IMR-90 (cell line): Measurements from ENCODE around the gene TRPV3. TPM values are rescaled to one million over a fixed set of nuclear protein-coding genes. Genes with fewer than 3 reads are reported as not detected.

Experiments used
- ATAC-seq: fragments of 200-7000 bp; cut with Tn5 transposase; 2 replicates; pipeline ENCODE4 v1.9.1; 2020; ENCODE audit warnings: low read depth, mild to moderate bottlenecking, moderate library complexity
- BruUV-seq: library from RNA; stranded (reverse); fragments of 400-500 nt; replicated peaks from 2 replicates; lab custom pipeline; 2021; lab: Mats Ljungman, UMichigan
- CTCF ChIA-PET: fragments of 300-600 bp; formaldehyde crosslinking; extraction: SDS; loops from one replicate; lab custom pipeline; 2021; ENCODE audit warnings: antibody characterized with exemption; lab: Yijun Ruan, JAX
- POLR2A ChIA-PET: fragments of 300-600 bp; sonication (Branson Sonifier 250); formaldehyde crosslinking; loops from one replicate; lab custom pipeline; 2022; ENCODE audit warnings: antibody characterized with exemption; ENCODE audit not compliant: unreplicated experiment; lab: Charles Lee
- DNase-seq: peaks from one replicate; pipeline ENCODE4 v3.0.0; 2013
- H2AFZ ChIP-seq: replicated peaks from 2 replicates; pipeline ENCODE3; 2013; ENCODE audit warnings: low read length, mild to moderate bottlenecking; ENCODE audit not compliant: poor library complexity
- H2AK5ac ChIP-seq: 2 replicates; pipeline ENCODE4 v1.6.1; 2013; ENCODE audit warnings: low read depth, low read length, inconsistent platforms
- H2AK9ac ChIP-seq: replicated peaks from 2 replicates; pipeline ENCODE3; 2013; ENCODE audit warnings: mild to moderate bottlenecking, low read depth, low read length, moderate library complexity; ENCODE audit not compliant: poor library complexity
- H2BK120ac ChIP-seq: 2 replicates; pipeline ENCODE4 v1.6.1; 2013; ENCODE audit warnings: low read depth, low read length, inconsistent platforms
- H2BK15ac ChIP-seq: 3 replicates; pipeline ENCODE4 v1.6.1; 2013; ENCODE audit warnings: low read depth, low read length, inconsistent platforms
- H2BK20ac ChIP-seq: 2 replicates; pipeline ENCODE4 v1.6.1; 2013; ENCODE audit warnings: low read depth, mild to moderate bottlenecking, inconsistent platforms, low read length, moderate library complexity
- H2BK5ac ChIP-seq: 2 replicates; pipeline ENCODE4 v1.6.1; 2013; ENCODE audit warnings: mild to moderate bottlenecking, low read depth, low read length, inconsistent platforms; ENCODE audit not compliant: poor library complexity, severe bottlenecking
- H3K14ac ChIP-seq: replicated peaks from 2 replicates; pipeline ENCODE4 v1.6.1; 2013; ENCODE audit warnings: low read depth, low read length, inconsistent platforms
- H3K18ac ChIP-seq: 2 replicates; pipeline ENCODE4 v1.6.1; 2013; ENCODE audit warnings: low read depth, low read length, control low read depth
- H3K23ac ChIP-seq: 2 replicates; pipeline ENCODE4 v1.6.1; 2013; ENCODE audit warnings: low read depth, low read length, inconsistent platforms
- H3K27ac ChIP-seq: 2 replicates; pipeline ENCODE4 v1.5.1; 2013; ENCODE audit warnings: mild to moderate bottlenecking, control low read depth, low read length; ENCODE audit not compliant: insufficient read depth
- H3K27me3 ChIP-seq: 2 replicates; pipeline ENCODE4 v1.6.1; 2013; ENCODE audit warnings: low read length; ENCODE audit not compliant: control insufficient read depth, insufficient read depth
- H3K36me3 ChIP-seq: 2 replicates; pipeline ENCODE4 v1.6.1; 2013; ENCODE audit warnings: low read length, mixed read lengths; ENCODE audit not compliant: control insufficient read depth, insufficient read depth
- H3K4ac ChIP-seq: 2 replicates; pipeline ENCODE4 v1.6.1; 2013; ENCODE audit warnings: low read depth, low read length, inconsistent platforms
- H3K4me1 ChIP-seq: 2 replicates; pipeline ENCODE4 v1.6.1; 2013; ENCODE audit warnings: low read length, mixed read lengths; ENCODE audit not compliant: control insufficient read depth, insufficient read depth
- H3K4me2 ChIP-seq: 2 replicates; pipeline ENCODE4 v1.6.1; 2013; ENCODE audit warnings: low read depth, mild to moderate bottlenecking, control low read depth, low read length, moderate library complexity
- H3K4me3 ChIP-seq: 2 replicates; pipeline ENCODE4 v1.5.1; 2013; ENCODE audit warnings: low read depth, mild to moderate bottlenecking, control low read depth, low read length, moderate library complexity; ENCODE audit not compliant: insufficient read depth
- H3K56ac ChIP-seq: 2 replicates; pipeline ENCODE4 v1.6.1; 2013; ENCODE audit warnings: low read length, inconsistent platforms; ENCODE audit not compliant: insufficient read depth; ENCODE audit errors: extremely low read depth
- H3K79me1 ChIP-seq, 2 experiments: 2 replicates each; pipeline ENCODE4 v1.6.1; 2013; ENCODE audit warnings: low read length in 2 of 2, inconsistent platforms in 1 of 2, low read depth in 1 of 2
- H3K9ac ChIP-seq: 2 replicates; pipeline ENCODE4 v1.6.1; 2013; ENCODE audit warnings: low read depth, low read length, control low read depth
- H3K9me1 ChIP-seq: 2 replicates; pipeline ENCODE4 v1.6.1; 2013; ENCODE audit warnings: low read length, inconsistent platforms; ENCODE audit not compliant: insufficient read depth
- H3K9me3 ChIP-seq: 2 replicates; pipeline ENCODE4 v1.6.1; 2013; ENCODE audit warnings: low read length; ENCODE audit not compliant: control insufficient read depth, insufficient read depth
- H4K20me1 ChIP-seq: 2 replicates; pipeline ENCODE4 v1.6.1; 2013; ENCODE audit warnings: low read length, inconsistent platforms; ENCODE audit not compliant: insufficient read depth
- H4K5ac ChIP-seq: 2 replicates; pipeline ENCODE4 v1.6.1; 2013; ENCODE audit warnings: mild to moderate bottlenecking, low read depth, low read length, control low read depth
- H4K8ac ChIP-seq, 2 experiments: 2 replicates each; pipeline ENCODE4 v1.6.1; 2013; ENCODE audit warnings: low read depth in 2 of 2, low read length in 2 of 2, control low read depth in 1 of 2, inconsistent platforms in 1 of 2
- H4K91ac ChIP-seq: 2 replicates; pipeline ENCODE4 v1.6.1; 2013; ENCODE audit warnings: low read depth, low read length, inconsistent platforms; ENCODE audit not compliant: insufficient read depth
- BHLHE40 ChIP-seq: fragments of 150-350 bp; IDR thresholded peaks from 2 replicates; pipeline ENCODE4 v1.6.1; 2016; ENCODE audit warnings: mild to moderate bottlenecking, low read depth, low read length
- CEBPB ChIP-seq: IDR thresholded peaks from 2 replicates; pipeline ENCODE4 v1.6.1; 2012; ENCODE audit warnings: low read depth, low read length, improper control_type of control experiment
- CHD1 ChIP-seq: IDR thresholded peaks from 2 replicates; pipeline ENCODE4 v1.6.1; 2012; ENCODE audit warnings: low read depth, low read length, improper control_type of control experiment
- CTCF ChIP-seq: conservative IDR thresholded peaks from 2 replicates; pipeline ENCODE4 v1.5.1; 2012; ENCODE audit warnings: mild to moderate bottlenecking, low read depth, low read length, improper control_type of control experiment
- ELK1 ChIP-seq: fragments of 150-350 bp; IDR thresholded peaks from 2 replicates; pipeline ENCODE4 v1.6.1; 2016; ENCODE audit warnings: low read depth, mild to moderate bottlenecking, low read length, moderate library complexity, borderline replicate concordance
- FOS ChIP-seq: fragments of 150-350 bp; IDR thresholded peaks from 2 replicates; pipeline ENCODE4 v1.6.1; 2016; ENCODE audit warnings: low read depth, low read length
- MAFK ChIP-seq: IDR thresholded peaks from 2 replicates; pipeline ENCODE4 v1.6.1; 2012; ENCODE audit warnings: low read depth, low read length, improper control_type of control experiment
- MAZ ChIP-seq: IDR thresholded peaks from 2 replicates; pipeline ENCODE4 v1.6.1; 2012; ENCODE audit warnings: low read depth, mild to moderate bottlenecking, low read length, improper control_type of control experiment, moderate library complexity, borderline replicate concordance
- MXI1 ChIP-seq: IDR thresholded peaks from 2 replicates; pipeline ENCODE4 v1.6.1; 2012; ENCODE audit warnings: low read depth, mild to moderate bottlenecking, low read length, moderate library complexity, borderline replicate concordance
- NFE2L2 ChIP-seq: fragments of 150-350 bp; IDR thresholded peaks from 2 replicates; pipeline ENCODE4 v1.6.1; 2016; ENCODE audit warnings: low read depth, mild to moderate bottlenecking, low read length
- POLR2A ChIP-seq: IDR thresholded peaks from 2 replicates; pipeline ENCODE4 v1.6.1; 2012; ENCODE audit warnings: mild to moderate bottlenecking, low read depth, low read length
- RAD21 ChIP-seq: IDR thresholded peaks from 2 replicates; pipeline ENCODE4 v1.6.1; 2012; ENCODE audit warnings: low read length, improper control_type of control experiment
- RCOR1 ChIP-seq: IDR thresholded peaks from 2 replicates; pipeline ENCODE4 v1.6.1; 2012; ENCODE audit warnings: mild to moderate bottlenecking, low read length, improper control_type of control experiment; ENCODE audit not compliant: insufficient replicate concordance
- RFX5 ChIP-seq: IDR thresholded peaks from 2 replicates; pipeline ENCODE4 v1.8.0; 2012; ENCODE audit warnings: low read depth, mild to moderate bottlenecking, low read length, moderate library complexity
- SMC3 ChIP-seq: fragments of 150-350 bp; IDR thresholded peaks from 2 replicates; pipeline ENCODE4 v1.6.1; 2016; ENCODE audit warnings: low read depth, mild to moderate bottlenecking, antibody characterized with exemption, low read length, moderate library complexity
- USF2 ChIP-seq: fragments of 150-350 bp; IDR thresholded peaks from 2 replicates; pipeline ENCODE4 v1.6.1; 2017; ENCODE audit warnings: mild to moderate bottlenecking, antibody characterized with exemption, low read length, low read depth
- WGBS, 2 experiments: methylation state at CpG; one replicate each; pipeline versions ENCODE4 v1.1.5 to v1.1.7; 2013; ENCODE audit warnings: missing lambda C conversion rate in 2 of 2; ENCODE audit not compliant: insufficient read length in 1 of 2; ENCODE audit errors: extremely low coverage in 2 of 2; 5-methylcytosine and 5-hydroxymethylcytosine counted together
- dilution Hi-C: fragments of 300-500 bp; cut with HindIII; formaldehyde crosslinking; loops from one replicate; pipeline ENCODE4 v1.14.3; 2018; ENCODE audit warnings: low sequenced_read_pairs; ENCODE audit not compliant: unreplicated experiment
- in situ Hi-C: fragments of 300-500 bp; cut with MboI; formaldehyde crosslinking; loops from 3 replicates; pipeline ENCODE4 v1.14.3; 2019; ENCODE audit warnings: low sequenced_read_pairs, inconsistent platforms, mixed read lengths
- intact Hi-C: fragments of 100-400 bp; cut with micrococcal nuclease; formaldehyde crosslinking; loops from 2 replicates; pipeline ENCODE4 v1.10.0; 2022
- polyA plus RNA-seq, 3 experiments: library from polyadenylated mRNA; depleted of rRNA; stranded (reverse); fragments of >200 nt; gene quantifications; 2 replicates each; pipeline ENCODE4 v1.2.3, GENCODE V29; 2012; ENCODE audit warnings: low replicate concordance in 1 of 3
- total RNA-seq: library from RNA; depleted of rRNA; stranded (reverse); fragments of >200 nt; gene quantifications from 2 replicates; pipeline ENCODE4 v1.2.3, GENCODE V29; 2012

Gene TRPV3
- total and polyA plus RNA-seq, 2 of the 4 experiments (the other 2 are of a cell fraction) = 0.18 to 0.26 TPM

GRCh38 chr17:3583456-3583855 is 25.8 kb upstream of the TRPV3 start:
- H3K79me1 ChIP-seq = no peaks in the 10 kb centered on the region
- H3K4me2 ChIP-seq = no peak overlapping the region
- CTCF ChIA-PET = no interaction called here
- no peak overlapping the region for H3K18ac ChIP-seq
- H4K91ac ChIP-seq = no peak overlapping the region
- H4K20me1 ChIP-seq = no peaks in the 10 kb centered on the region
- H4K5ac ChIP-seq = no peak overlapping the region
- DNase-seq (no peak), ATAC-seq (no peak)
- H2BK20ac ChIP-seq = no peak overlapping the region
- intact Hi-C loops (no loop called here), in situ Hi-C loops (no loop called here), dilution Hi-C loops (no loop called here)
- no CpG with 5 or more reads among the region's 9 CpGs for WGBS, 2 experiments
- no peak overlapping the region for H3K23ac ChIP-seq
- BruUV-seq = no TSS peak
- no peak overlapping the region for H4K8ac ChIP-seq
- POLR2A ChIA-PET = no interaction called here
- TF ChIP-seq RAD21 (no peak), CTCF (no peak), MXI1 (no peak), CHD1 (no peak), NFE2L2 (no peak), FOS (no peak), BHLHE40 (no peak), RCOR1 (no peak), USF2 (no peak), SMC3 (no peak), ELK1 (no peak), MAZ (no peak), POLR2A (no peak), RFX5 (no peak), MAFK (no peak), CEBPB (no peak)
- no peaks in the 10 kb centered on the region for H3K9me3 ChIP-seq
- H2BK120ac ChIP-seq = no peak overlapping the region
- H3K9me1 ChIP-seq = no peaks in the 10 kb centered on the region
- no peak overlapping the region for H3K56ac ChIP-seq
- no peak overlapping the region for H3K4ac ChIP-seq
- H2AFZ ChIP-seq = peak overlapping the region; percentile 39
- no peaks in the 10 kb centered on the region for H3K4me1 ChIP-seq
- peaks cover 12% of the 10 kb centered on the region for H3K36me3 ChIP-seq
- H3K14ac ChIP-seq = no peak overlapping the region
- no peak overlapping the region for H2AK9ac ChIP-seq
- no peak overlapping the region for H2AK5ac ChIP-seq
- no peak overlapping the region for H3K27ac ChIP-seq
- no peak overlapping the region for H2BK5ac ChIP-seq
- H3K4me3 ChIP-seq = no peak overlapping the region
- no peak overlapping the region for H2BK15ac ChIP-seq
- no peak overlapping the region for H3K9ac ChIP-seq
- no peaks in the 10 kb centered on the region for H3K27me3 ChIP-seq
